Ovary (tissue), 3 donors: ENCODE results near the gene PCIF1.

Source experiments
- EP300 ChIP-seq: sonication (generic); formaldehyde crosslinking; IDR thresholded peaks from one replicate; pipeline ENCODE4 v1.6.1; 2017; ENCODE audit warnings: antibody characterized with exemption
- POLR2A ChIP-seq: fragments of 450-650 bp; IDR thresholded peaks from one replicate; pipeline ENCODE4 v1.6.1; 2017; ENCODE audit warnings: antibody characterized with exemption, mild to moderate bottlenecking, moderate library complexity
- TF ChIP-seq, protein P1 (sequence below), 3 donors: fragments of 450-650 bp in 2 of 3; fragments of 200-600 bp in 1 of 3; IDR thresholded peaks; one replicate each; pipeline versions ENCODE4 v1.5.1 to v1.8.0; 2016 to 2022; ENCODE audit warnings: antibody characterized with exemption in 3 of 3, mild to moderate bottlenecking in 1 of 3
- donor health status: DM: no; HTN: no; CAD: no.

DNA sequence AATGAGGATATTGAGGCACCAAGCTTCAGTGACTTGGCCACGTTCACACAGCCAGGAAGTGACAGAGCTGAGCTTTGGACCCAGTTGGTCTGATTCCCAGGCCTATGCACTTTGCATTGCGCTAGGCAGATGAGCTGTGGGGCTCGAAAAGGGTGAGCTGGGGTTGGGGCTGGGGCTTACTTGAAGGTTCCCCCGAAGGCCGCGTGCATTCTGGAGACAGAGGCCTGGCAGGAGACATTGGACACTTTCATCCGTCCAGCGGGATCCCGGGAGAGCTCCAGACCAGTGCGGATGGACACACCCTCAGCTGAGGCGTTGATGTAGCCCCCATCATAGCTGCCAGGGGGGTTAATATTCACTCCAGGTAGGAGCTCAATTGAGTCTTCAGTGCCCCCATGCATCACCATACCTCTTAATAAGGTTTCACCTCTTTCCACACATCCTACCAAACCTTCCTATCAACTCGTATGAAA lies 25.1 kb upstream of the PCIF1 start:
- TF ChIP-seq, protein P1, sequence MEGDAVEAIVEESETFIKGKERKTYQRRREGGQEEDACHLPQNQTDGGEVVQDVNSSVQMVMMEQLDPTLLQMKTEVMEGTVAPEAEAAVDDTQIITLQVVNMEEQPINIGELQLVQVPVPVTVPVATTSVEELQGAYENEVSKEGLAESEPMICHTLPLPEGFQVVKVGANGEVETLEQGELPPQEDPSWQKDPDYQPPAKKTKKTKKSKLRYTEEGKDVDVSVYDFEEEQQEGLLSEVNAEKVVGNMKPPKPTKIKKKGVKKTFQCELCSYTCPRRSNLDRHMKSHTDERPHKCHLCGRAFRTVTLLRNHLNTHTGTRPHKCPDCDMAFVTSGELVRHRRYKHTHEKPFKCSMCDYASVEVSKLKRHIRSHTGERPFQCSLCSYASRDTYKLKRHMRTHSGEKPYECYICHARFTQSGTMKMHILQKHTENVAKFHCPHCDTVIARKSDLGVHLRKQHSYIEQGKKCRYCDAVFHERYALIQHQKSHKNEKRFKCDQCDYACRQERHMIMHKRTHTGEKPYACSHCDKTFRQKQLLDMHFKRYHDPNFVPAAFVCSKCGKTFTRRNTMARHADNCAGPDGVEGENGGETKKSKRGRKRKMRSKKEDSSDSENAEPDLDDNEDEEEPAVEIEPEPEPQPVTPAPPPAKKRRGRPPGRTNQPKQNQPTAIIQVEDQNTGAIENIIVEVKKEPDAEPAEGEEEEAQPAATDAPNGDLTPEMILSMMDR (IDR thresholded peaks at IDR 0.05): no peak
- TF ChIP-seq POLR2A (no peak), EP300 (no peak)
